ENCODE results near the gene ADAM15.

DNA sequence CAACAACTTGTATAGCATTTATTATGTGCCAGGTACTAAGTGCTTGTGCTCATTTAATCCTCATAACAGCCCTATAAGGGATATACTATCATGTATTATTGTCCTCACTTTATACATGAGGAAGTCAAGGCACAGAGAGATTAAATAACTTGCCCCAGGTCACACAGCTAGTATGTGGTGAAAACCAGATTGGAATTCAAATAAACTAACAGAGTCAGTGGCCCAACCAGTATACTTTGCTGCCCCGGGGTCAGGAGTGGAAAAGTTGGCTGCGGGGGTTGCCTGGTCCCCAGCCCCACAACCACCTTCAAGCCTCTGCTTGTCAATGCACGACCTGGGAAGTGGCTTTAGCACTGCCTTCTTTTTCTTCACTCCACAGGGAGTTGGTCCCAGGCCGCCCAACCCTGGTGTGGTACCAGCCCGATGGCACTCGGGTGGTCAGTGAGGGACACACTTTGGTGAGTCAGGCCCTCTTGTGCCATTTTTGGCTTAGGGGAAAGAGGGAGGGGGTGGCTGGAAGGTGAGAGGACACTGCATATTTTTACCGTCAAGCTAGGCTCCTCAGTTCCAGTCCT lies 2.5 kb downstream of the ADAM15 start:
- TF ChIP-seq, protein P1, sequence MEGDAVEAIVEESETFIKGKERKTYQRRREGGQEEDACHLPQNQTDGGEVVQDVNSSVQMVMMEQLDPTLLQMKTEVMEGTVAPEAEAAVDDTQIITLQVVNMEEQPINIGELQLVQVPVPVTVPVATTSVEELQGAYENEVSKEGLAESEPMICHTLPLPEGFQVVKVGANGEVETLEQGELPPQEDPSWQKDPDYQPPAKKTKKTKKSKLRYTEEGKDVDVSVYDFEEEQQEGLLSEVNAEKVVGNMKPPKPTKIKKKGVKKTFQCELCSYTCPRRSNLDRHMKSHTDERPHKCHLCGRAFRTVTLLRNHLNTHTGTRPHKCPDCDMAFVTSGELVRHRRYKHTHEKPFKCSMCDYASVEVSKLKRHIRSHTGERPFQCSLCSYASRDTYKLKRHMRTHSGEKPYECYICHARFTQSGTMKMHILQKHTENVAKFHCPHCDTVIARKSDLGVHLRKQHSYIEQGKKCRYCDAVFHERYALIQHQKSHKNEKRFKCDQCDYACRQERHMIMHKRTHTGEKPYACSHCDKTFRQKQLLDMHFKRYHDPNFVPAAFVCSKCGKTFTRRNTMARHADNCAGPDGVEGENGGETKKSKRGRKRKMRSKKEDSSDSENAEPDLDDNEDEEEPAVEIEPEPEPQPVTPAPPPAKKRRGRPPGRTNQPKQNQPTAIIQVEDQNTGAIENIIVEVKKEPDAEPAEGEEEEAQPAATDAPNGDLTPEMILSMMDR (IDR thresholded peaks at IDR 0.05), result no peak
- no peak for TF ChIP-seq EZH2 (IDR thresholded peaks at IDR 0.05; ENCODE audit: borderline replicate concordance, insufficient read depth, low read depth, low read length, poor library complexity, severe bottlenecking)
